Inflammatory macrophage (primary cell): ENCODE data around the gene CRTAP.
"Not testable (repeated sequence)": the region's sequence is repeated elsewhere in the genome, so short reads cannot be mapped to it uniquely, and the experiment has no call there.

Experiments
- DNase-seq, 2 donors: peaks; one replicate each; pipeline ENCODE4 v3.0.0-alpha.2; 2020 to 2022
- total RNA-seq, 18 experiments: gene quantifications; one replicate each; lab custom pipeline; 2026; ENCODE audit warnings: mixed read lengths in 6 of 18, inconsistent platforms in 2 of 18; lab: John Stamatoyannopoulos, UW

Gene CRTAP
- 28.3 to 86.3 (median 62.0) reads per million in 18 experiments for total RNA-seq

DNA sequence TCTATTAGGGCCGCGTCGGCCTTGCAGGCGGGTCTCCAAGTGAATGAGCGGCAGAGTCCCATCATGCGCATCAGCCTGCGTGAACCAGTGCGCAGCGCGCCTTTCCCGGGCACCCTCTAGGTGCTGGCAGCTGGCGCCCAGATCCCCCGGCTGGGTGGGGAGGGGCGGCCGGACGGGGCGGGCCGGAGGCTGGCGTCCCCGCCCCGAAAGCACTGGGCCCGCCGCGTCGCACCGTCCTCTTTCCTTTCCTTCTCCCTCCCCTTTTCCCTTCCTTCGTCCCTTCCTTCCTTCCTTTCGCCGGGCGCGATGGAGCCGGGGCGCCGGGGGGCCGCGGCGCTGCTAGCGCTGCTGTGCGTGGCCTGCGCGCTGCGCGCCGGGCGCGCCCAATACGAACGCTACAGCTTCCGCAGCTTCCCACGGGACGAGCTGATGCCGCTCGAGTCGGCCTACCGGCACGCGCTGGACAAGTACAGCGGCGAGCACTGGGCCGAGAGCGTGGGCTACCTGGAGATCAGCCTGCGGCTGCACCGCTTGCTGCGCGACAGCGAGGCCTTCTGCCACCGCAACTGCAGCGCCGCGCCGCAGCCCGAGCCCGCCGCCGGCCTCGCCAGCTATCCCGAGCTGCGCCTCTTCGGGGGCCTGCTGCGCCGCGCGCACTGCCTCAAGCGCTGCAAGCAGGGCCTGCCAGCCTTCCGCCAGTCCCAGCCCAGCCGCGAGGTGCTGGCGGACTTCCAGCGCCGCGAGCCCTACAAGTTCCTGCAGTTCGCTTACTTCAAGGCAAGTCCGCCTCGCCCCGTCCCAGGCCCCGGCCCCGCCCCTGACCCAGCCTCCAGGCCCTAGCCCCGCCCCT, at the start of gene CRTAP:
CRTAP (plus strand) TSS at position 243 of the 850 bp plus-strand sequence; CDS start at position 307, 64 bp downstream.
- peak; percentile 93 to 94 for DNase-seq

DNA sequence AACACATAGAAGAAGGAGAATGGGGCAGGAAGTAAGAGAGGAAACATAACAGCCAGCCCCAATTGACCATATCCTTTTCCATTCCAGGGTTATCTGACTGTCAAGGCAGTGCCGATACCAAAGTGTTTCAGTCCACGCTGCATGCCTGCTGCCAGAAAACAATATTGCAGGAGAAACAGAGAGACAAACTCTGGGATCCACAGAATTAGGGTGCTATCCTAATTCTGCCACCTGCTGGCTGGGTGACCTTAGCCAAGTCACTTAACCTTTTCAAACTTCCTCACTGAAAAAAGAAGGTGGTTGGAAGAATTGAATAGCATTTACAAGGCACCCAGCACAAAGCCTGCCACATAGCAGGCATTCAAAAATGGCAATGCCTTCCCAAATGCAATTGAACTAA, 48.9 kb upstream of the CRTAP start:
- no peak for DNase-seq

DNA sequence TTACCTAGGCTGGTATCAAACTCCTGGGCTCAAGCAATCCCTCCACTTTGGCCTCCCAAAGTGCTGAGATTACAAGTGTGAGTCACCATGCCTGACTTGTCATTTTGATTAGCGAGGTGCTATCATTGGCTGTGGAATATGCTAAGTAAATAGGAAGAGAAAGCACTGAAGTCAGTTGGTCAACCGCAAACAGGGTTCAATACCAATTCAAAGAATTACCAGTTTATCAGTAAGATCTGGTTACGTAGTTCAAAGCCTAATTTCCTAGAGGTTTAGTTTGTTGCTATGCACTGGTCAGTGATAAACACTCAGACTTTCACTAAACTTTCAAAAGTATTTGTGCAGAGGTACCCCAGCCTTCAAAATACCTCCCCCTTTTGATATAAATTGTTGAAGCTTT, 46.3 kb upstream of the CRTAP start:
- DNase-seq = no peak

DNA sequence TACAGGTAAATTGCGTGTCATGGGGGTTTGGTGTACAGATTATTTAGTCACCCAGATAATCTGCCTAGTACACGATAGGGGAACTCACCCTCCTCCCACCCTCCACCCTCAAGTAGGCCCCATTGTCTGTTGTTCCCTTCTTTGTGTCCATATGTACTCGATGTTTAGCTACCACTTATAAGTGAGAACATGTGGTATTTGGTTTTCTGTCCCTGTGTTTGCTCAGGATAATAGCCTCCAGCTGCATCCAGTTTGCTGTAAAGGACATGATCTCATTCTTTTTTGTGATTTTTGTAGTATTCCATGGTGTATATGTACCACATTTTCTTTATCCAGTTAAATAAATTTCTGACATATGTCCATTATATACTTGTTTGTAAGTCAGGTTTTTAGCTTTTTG, 44.0 kb upstream of the CRTAP start:
- not testable (repeated sequence) for DNase-seq

DNA sequence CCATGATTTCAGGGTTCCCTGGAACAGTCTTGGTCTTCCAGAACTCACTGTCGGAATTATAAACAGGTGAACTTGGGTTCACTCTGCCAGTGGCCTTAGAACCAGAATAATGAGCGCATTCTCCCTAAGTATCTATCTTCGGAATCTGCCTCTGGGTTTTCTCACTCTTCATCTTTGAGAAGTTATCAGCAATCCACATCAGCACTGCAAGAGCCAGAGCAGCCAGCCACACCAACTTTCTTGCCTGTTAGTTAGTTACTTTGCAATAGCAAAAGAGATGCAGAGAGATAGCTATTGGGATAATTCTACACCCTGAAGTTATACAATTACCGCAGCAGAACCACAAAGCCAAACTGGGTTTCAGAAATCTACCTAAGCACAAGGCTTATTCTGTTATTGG, 42.6 kb upstream of the CRTAP start:
- no peak for DNase-seq

DNA sequence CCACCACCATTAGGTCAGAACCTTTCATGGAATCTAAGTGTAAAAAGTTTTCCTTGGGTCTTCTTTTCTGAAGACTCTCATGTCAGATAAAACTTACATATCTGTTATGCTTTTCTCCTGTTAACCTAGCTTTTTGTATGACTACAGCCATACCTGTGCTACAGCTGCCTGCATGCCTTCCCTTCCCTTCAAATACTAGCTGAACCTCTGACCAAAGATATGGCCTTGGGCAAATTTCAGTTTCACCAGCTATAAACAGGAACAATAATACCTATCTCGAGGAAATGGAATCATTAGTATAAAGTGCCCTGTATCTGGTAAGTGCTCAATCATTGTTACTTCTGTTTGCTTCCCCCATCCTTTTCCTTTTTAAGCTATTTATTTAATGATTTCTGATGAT, 41.9 kb upstream of the CRTAP start:
- DNase-seq = no peak

DNA sequence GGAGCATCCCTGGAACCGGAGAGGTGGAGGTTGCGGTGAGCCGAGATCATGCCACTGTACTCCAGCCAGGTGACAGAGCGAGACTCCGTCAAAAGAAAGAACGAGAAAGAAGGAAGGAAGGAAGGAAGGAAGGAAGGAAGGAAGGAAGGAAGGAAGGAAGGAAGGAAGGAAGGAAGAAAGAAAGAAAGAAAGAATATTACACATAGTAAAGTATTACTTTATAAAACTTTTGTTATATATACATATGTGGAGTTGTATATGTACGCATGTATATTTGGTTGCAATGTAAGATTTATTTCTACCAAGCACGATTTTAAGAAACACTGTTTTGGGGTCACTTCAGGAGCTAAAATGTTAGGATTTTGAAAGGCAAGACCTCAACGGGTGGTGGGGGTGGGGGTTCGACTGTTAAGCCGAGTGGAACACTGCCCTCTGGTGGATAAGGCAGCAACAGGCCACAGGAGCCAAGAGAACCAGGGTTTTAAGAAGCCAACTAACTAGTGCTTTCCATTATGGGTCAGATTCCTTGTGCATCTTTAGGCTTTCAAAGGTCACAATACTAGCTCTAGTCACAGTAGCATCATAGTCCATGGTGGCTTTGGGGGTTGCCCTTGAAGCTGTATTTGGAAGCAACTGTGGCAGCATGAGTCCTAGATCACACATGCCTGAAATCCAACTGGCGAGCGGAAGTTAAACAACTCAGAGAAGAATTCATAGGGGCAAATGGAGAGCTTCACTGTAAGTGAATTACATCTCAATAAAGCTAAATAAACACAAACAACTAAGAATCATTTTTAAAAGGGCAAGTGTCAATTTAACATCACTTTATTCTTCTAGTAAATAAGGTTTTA, 39.4 kb upstream of the CRTAP start:
- DNase-seq = peak; percentile 59

DNA sequence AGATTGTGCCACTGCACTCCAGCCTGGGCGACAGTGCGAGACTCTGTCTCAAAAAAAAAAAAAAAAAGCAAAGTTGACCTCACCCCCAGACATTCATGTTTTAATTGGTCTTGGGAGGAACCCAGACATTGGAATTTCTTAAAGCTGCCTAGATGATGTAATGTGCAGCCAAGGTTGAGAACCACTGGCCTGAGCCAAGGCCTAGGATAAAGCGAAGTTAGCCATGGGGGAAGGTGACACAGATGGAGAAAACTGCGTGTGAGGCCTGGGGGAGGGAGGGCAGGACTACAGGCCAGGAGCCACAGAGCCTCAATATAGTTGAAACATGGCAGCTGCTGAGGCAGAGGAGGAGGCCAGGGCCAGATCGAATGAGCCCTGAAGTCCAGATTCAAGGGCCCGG, 37.8 kb upstream of the CRTAP start:
- DNase-seq = no peak

DNA sequence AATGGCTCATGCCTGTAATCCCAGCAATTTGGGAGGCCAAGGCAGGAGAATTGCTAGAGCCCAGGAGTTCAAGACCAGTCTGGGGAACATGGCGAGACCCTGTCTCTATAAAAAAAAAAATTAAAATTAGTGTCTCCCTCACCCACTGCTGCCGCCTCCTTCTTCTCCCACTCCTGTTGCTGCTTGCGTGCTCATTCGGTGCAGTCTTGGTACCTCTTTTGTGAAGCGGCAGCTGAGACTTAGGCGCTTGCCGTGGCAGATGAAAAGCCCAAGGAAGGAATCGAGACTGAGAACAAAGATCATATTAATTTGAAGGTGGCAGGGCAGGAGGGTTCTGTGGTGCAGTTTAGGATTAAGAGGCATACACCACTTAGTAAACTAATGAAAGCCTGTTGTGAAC, 36.9 kb upstream of the CRTAP start:
- DNase-seq = no peak

DNA sequence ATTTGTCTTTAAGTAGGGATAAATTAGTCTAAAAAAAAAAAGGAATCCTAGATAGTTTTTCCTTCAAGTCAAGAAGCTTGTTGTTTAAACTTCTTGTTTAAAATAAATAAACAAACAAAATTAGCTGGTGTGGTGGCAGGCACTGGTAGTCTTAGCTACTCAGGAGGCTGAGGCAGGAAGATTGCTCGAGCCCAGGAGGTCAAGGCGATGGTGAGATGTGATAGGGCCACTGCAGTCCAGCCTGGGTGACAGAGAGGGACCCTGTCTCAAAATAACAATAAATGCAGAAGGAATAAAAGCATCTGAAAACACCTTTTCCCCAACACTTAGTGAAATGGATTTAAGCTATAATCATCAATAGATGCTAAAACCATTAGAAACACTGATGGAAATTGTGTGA, 35.8 kb upstream of the CRTAP start:
- DNase-seq = no peak

DNA sequence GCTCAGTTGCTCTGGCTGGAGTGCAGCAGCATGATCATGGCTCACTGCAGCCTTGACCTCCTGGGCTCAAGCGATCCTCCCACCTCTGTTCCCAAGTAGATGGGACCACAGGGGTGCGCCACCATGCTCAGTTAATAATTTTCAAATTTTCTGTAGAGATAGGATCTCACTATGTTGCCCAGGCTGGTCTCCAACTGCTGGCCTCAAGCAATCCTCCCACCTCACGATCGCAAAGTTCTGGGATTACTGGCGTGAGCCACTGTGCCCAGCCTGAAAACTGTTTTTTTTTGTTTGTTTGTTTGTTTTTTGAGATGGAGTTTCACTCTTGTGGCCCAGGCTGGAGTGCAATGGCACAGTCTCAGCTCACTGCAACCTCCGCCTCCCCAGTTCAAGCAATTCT, 34.0 kb upstream of the CRTAP start:
- DNase-seq = not testable (repeated sequence)

DNA sequence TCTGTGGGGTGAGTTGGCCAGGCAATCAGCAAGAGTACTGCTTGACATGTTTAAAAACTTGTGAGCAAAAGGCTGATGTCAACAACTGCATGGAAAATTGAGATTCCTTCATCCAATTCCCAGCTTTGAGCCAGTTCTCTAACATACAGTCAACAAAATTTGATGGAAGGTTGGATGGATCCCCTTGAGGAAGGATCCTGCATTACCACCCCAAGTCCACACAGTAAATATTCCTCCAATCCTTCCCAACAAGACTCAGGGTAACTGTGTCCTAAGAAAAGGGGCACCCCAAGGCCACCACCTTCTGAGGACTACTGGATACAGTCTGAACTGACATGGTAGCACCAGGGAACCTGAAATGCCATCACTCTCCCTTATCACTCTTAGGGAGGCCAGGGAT, 32.0 kb upstream of the CRTAP start:
- DNase-seq = no peak

DNA sequence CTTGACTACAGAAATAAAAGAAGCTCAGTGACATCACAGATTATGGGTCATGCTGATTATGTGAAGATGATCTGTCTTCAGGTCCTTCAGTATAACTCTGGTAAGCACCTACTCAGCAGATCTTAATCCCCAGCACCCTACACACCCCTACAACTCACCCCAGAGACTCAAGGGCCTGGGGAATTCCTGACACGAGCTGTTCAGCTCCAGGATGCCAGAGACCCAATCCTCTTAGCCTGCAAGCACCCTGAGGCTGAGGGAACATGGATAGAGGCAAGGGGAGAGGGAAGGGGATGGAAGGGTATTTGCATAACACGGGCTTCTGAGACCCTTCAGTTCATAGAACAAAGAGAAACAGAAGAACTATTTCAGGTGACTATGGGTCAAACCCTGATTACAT, 29.9 kb upstream of the CRTAP start:
- no peak for DNase-seq

DNA sequence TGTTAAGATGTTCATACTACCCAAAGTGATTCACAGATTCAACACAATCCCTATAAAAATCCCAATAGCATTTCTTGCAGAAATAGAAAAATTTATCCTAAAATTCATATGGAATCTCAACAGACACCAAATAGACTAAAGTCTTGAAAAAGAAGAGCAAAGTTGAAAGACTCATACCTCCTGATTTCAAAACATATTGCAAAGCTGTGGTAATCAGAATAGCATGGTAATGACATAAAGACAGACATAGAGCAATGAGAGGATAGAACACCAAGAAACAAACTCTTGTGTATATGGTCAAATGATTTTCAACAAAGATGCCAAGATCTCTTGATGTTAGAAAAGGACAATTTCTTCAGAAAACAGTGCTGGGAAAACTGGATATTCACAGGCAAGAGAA, 25.1 kb upstream of the CRTAP start:
- peak in 1 of 2 donors; percentile 43 for DNase-seq

DNA sequence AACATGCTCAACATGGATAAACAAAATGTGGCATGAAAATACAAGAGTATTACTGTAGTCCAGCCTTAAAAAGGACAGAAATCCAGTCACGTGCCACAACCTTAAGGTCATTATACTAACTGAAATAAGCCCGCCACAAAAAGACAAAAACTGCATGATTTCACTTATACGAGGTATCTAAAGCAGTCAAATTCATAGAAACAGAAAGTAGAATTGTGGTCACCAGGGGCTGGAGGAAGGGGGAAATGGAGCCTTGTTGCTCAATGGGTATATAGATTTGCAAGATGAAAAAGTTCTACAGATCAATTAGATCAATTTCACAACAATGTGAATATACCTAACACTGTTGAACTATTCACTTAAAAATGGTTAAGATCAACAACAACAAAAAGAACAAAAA, 24.3 kb upstream of the CRTAP start:
- peak; percentile 26 to 41 for DNase-seq

DNA sequence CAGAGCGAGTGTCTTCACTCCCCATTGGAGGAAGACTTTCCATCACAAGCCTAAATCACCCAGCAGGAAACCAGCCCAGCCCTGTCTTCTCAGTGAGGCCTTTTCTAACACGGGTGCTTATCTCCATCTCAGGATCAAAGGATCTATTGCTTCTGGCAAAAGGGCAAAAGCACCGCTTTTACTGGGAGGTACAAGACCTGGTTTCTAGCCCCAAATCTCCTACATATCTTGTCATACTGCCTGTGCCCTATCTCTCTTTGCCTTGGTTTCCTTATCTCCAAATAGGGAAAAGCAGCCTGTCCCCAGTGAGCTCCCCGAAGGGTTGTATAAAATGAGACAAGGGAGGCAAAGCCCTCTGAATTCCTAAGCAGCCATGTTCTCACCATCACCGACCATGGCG, 22.1 kb upstream of the CRTAP start:
- DNase-seq = no peak

DNA sequence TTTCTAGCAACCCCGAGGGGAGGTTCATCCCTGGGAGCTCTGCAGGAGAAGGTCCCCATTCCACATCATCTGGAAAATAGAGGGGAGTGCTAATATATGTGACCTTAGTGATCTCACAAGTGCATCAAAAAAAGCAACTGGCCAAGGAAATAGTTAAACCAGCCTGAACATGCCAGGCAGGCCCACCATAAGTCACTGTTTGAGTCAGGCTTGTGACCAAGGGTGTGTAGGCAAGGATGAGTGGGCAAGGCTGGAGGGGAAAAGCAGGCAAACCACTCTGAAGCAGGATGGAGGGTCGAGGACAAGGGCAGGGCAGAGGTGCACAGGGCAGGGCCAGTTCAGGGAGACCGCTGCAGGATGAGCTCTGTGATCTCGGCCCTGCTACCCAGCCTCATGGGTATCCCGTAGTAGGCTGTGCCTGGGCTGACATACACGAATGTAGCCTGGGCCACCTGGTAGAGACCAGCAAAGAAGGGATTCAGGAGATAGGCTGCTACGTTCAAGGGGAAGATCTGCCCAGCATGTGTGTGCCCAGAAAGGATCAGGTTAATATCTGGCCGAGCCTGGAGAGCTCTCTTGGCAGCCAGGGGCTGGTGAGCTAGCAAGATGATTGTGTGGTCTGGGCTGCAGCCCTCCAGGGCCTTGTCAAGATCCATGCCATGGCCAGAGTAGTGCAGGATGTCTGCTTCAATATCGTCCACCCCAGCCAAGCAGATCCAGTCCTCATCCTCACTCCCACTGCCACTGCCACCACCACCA, 21.1 kb upstream of the CRTAP start:
- no peak for DNase-seq

DNA sequence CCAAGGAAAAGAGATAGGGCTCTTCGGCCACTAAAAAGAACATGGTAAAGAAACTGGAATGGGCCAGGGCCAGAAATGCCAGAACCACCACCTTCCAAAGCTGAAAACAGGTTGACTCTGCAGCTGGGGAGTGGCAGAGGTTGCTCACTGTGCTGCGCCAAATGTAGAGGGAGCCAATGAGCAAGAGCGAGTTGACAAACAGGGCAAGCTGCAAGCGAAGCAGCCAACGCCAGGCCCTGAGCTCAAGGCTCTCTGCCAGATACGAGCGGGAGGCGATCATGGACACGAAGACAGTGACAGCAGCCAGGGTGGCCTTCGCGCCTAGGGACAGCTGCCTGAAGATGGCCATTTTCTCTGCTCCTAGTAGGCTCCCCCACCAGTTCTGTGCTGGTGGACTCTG, 20.0 kb upstream of the CRTAP start:
- no peak for DNase-seq

DNA sequence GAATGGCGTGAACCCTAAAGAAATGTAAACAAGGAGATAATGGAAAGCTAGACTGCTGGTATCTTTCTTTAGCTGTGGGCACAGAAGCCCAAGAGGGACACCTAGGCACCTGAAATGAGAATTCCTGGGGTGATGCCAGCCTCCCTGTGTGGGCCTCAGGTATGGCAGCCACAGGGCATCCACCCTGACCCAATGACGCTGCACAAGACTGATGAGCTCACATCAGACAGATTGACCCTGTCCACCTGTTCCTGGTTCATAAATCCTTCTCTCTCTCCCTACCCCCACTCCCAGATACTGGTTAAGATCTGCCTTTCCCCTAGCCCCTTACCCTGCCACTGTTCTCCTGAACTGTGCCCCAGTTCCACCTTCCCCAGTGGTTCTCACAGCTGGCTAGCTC, 18.4 kb upstream of the CRTAP start:
- DNase-seq = no peak

DNA sequence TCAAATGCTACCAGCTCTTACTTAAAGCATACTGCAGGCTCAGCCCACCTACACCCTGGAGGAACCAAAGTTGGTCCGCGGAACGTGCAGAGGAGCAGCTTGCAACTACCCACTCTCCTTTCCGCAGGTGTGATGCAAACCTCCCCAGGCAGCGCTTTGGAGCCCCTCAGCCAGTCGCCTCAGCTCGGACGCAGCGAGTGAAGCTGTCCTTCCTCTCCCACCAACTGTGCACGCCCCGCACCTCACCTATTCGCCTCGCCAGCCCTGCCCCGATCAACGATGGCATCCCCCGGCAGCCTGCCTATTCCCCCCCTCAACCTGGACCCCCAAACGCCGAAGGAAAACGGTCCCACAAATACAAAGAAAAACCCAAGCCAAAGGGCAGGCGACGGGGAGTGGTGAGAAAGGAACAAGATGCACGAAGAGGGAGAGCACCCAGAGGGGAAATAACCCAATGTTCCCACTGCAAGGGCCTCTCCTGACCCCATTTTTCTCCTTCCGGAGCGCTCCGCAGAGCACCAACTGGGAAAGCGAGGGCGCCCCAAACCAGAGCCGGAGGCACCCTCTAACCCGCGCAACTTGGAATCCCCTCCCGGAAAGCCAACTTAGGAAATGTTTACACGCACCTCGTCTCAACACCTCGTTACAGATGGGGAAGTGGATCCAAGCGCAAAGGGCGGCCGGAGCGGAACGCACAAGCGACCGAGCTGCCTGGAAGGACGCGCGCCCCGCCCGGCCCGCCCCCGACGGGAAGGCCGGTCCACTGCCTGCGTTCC, 17.5 kb upstream of the CRTAP start:
- DNase-seq = peak; percentile 62 to 79

DNA sequence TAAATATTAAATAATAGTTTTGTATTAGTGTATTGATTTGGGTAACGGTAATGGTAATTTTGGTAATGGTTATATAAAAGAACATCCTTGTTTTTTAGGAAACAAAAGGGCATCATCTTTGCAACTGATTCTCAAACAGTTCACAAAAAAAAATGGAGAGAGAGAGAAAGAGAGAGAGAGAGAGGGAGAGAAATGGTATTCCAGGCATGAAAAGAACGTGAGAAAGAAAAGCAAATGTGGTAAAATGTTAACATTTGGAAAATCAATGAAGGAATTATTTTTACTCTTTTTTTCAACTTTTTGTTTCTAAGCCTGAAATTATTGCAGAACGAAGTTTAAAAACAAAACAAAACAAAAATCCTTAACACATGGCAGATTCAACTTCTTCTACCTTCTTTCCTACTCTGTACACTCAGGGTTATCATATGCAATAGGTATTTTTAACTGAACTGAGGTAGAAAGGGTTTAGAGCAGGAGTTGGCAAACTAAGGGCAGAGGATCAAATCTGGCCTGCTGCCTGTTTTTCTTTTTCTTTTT, 14.6 kb upstream of the CRTAP start:
- no peak for DNase-seq

DNA sequence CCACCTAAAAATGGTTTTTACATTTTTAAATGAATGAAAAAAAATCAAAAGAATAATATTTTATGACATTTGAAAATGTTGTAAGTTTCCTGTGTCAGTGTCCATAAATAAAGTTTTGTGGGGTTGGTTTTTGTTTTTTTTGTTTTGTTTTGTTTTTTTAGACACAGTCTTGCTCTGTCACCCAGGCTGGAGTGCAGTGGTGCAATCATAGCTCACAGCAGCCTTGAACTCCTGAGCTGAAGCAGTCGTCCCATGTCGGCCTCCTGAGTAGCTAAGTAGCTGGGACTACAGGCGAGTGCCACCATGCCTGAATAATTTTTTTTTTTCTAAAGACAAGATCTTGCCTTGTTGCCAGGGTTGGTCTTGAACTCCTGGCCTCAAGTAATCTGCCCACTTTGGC, 14.1 kb upstream of the CRTAP start:
- no peak for DNase-seq
